HCT116 (cell line): ENCODE results near the gene PF4V1. TPM values are rescaled to one million over a fixed set of nuclear protein-coding genes. Genes with fewer than 3 reads are reported as not detected.
A peak's percentile ranks its signal among the peaks of the same experiment; 100 is the strongest.

ENCODE experiments used
- ATAC-seq: fragments of 200-7000 bp; cut with Tn5 transposase; 2 replicates; pipeline ENCODE4 v1.9.1; 2020; ENCODE audit warnings: mild to moderate bottlenecking, moderate library complexity
- BruUV-seq: library from RNA; stranded (reverse); fragments of 400-500 nt; replicated peaks from 2 replicates; lab custom pipeline; 2021; lab: Mats Ljungman, UMichigan
- CTCF ChIA-PET: fragments of 300-600 bp; sonication (Branson Sonifier 250); formaldehyde crosslinking; loops from one replicate; lab custom pipeline; 2021; ENCODE audit warnings: antibody characterized with exemption; lab: Charles Lee
- POLR2A ChIA-PET: fragments of 300-600, 350-600 bp; sonication (Branson Sonifier 250); formaldehyde crosslinking; loops from one replicate; lab custom pipeline; 2021; ENCODE audit warnings: antibody characterized with exemption; lab: Charles Lee
- RAD21 ChIA-PET, 2 experiments: fragments of 300-600 bp; sonication (Branson Sonifier 250); formaldehyde crosslinking; loops; one replicate each; lab custom pipeline; 2023; ENCODE audit warnings: low total read pairs in 2 of 2; ENCODE audit not compliant: uncharacterized antibody in 2 of 2, unreplicated experiment in 2 of 2, low non-redundant PET in 1 of 2; lab: Charles Lee
- DNase-seq: peaks from one replicate; pipeline ENCODE4 v3.0.0-alpha.2; 2010; ENCODE audit warnings: low read depth, low spot score
- H2AFZ ChIP-seq: fragments of 200-600 bp; shearing (Covaris generic), sonication (generic); 2 replicates; pipeline ENCODE4 v1.6.1; 2017; ENCODE audit warnings: low read depth, mixed run types, mixed read lengths, antibody characterized with exemption, low read length; ENCODE audit not compliant: poor library complexity, severe bottlenecking
- H3K27ac ChIP-seq: 2 replicates; pipeline ENCODE4 v1.5.1; 2012; ENCODE audit warnings: low read depth, low read length
- H3K27me3 ChIP-seq: fragments of 200-600 bp; sonication (generic); 2 replicates; pipeline ENCODE4 v1.6.1; 2016; ENCODE audit warnings: mixed run types, low read length, mixed read lengths; ENCODE audit not compliant: insufficient read depth
- H3K36me3 ChIP-seq, 2 experiments: fragments of 200-500 bp in 1 of 2; fragments of 200-600 bp in 1 of 2; sonication (Bioruptor generic) in 1 of 2; sonication (generic) in 1 of 2; 2 replicates each; pipeline versions ENCODE4 v1.5.1 to v1.6.1; 2014 to 2016; ENCODE audit warnings: low read length in 2 of 2, inconsistent platforms in 1 of 2, mixed read lengths in 1 of 2, mixed run types in 1 of 2; ENCODE audit not compliant: insufficient read depth in 2 of 2, control insufficient read depth in 1 of 2
- H3K4me1 ChIP-seq, 2 experiments: fragments of 200-600 bp in 1 of 2; sonication (generic) in 1 of 2; 2 replicates each; pipeline versions ENCODE4 v1.5.1 to v1.6.1; 2012 to 2017; ENCODE audit warnings: low read length in 2 of 2, inconsistent platforms in 1 of 2, mild to moderate bottlenecking in 1 of 2, mixed read lengths in 1 of 2, mixed run types in 1 of 2, moderate library complexity in 1 of 2; ENCODE audit not compliant: insufficient read depth in 2 of 2, control insufficient read depth in 1 of 2
- H3K4me2 ChIP-seq: fragments of 200-600 bp; sonication (generic); 2 replicates; pipeline ENCODE4 v1.6.1; 2017; ENCODE audit warnings: mixed run types, low read length, mixed read lengths
- H3K4me3 ChIP-seq, 2 experiments: fragments of 200-600 bp in 1 of 2; sonication (generic) in 1 of 2; replicated peaks in 1 of 2; 2 replicates each; pipeline ENCODE4 v1.5.1; 2011 to 2016; ENCODE audit warnings: low read length in 2 of 2, control low read depth in 1 of 2, low read depth in 1 of 2, mild to moderate bottlenecking in 1 of 2, mixed read lengths in 1 of 2, mixed run types in 1 of 2
- H3K79me2 ChIP-seq: fragments of 200-600 bp; sonication (generic); 2 replicates; pipeline ENCODE4 v1.6.1; 2017; ENCODE audit warnings: mild to moderate bottlenecking, mixed run types, low read length, moderate library complexity, mixed read lengths; ENCODE audit not compliant: insufficient read depth
- H3K9ac ChIP-seq: fragments of 200-600 bp; sonication (generic); 2 replicates; pipeline ENCODE4 v1.6.1; 2016; ENCODE audit warnings: low read length, mixed read lengths
- H3K9me2 ChIP-seq: fragments of 200-600 bp; sonication (generic), shearing (Covaris generic); 2 replicates; pipeline ENCODE4 v1.6.1; 2017; ENCODE audit warnings: mixed run types, mild to moderate bottlenecking, moderate library complexity; ENCODE audit not compliant: insufficient read depth
- H3K9me3 ChIP-seq, 2 experiments: fragments of 200-500 bp in 1 of 2; fragments of 200-600 bp in 1 of 2; sonication (Bioruptor generic) in 1 of 2; sonication (generic) in 1 of 2; 2 replicates each; pipeline ENCODE4 v1.6.1; 2014 to 2017; ENCODE audit warnings: low read length in 2 of 2, mixed read lengths in 2 of 2, inconsistent platforms in 1 of 2, low read depth in 1 of 2, mild to moderate bottlenecking in 1 of 2, mixed run types in 1 of 2, moderate library complexity in 1 of 2; ENCODE audit not compliant: control insufficient read depth in 1 of 2, insufficient read depth in 1 of 2
- H4K20me1 ChIP-seq: fragments of 200-600 bp; sonication (generic), shearing (Covaris generic); 2 replicates; pipeline ENCODE4 v1.6.1; 2017; ENCODE audit warnings: mixed run types, mild to moderate bottlenecking, moderate library complexity; ENCODE audit not compliant: insufficient read depth
- EGR1 ChIP-seq: IDR thresholded peaks from 2 replicates; pipeline ENCODE4 v1.6.1; 2012; ENCODE audit warnings: low read depth
- EZH2 ChIP-seq: fragments of 200-600 bp; sonication (generic); IDR thresholded peaks from 2 replicates; pipeline ENCODE4 v1.6.1; 2017; ENCODE audit warnings: antibody characterized with exemption, mixed run types
- EZH2phosphoT487 ChIP-seq: fragments of 200-600 bp; IDR thresholded peaks from 2 replicates; pipeline ENCODE4 v1.6.1; 2018; ENCODE audit warnings: antibody characterized with exemption, borderline replicate concordance
- JUND ChIP-seq: IDR thresholded peaks from 2 replicates; pipeline ENCODE4 v1.6.1; 2012
- MAX ChIP-seq: IDR thresholded peaks from 2 replicates; pipeline ENCODE4 v1.6.1; 2012
- RAD21 ChIP-seq: IDR thresholded peaks from 2 replicates; pipeline ENCODE4 v1.6.1; 2012; ENCODE audit warnings: low read depth, mild to moderate bottlenecking
- SIN3A ChIP-seq: IDR thresholded peaks from 2 replicates; pipeline ENCODE4 v1.6.1; 2012; ENCODE audit warnings: low read depth
- SRF ChIP-seq: IDR thresholded peaks from 2 replicates; pipeline ENCODE4 v1.6.1; 2012; ENCODE audit warnings: low read depth
- YY1 ChIP-seq: IDR thresholded peaks from 2 replicates; pipeline ENCODE4 v1.6.1; 2011; ENCODE audit warnings: low read length, low read depth, moderate library complexity, mild to moderate bottlenecking; ENCODE audit not compliant: insufficient replicate concordance; ENCODE audit errors: extremely low read depth
- ZFX ChIP-seq: fragments of 450-650 bp; IDR thresholded peaks from 2 replicates; pipeline ENCODE4 v1.6.1; 2017
- ZNF274 ChIP-seq: fragments of 200-500 bp; sonication (Bioruptor generic); IDR thresholded peaks from 2 replicates; pipeline ENCODE4 v1.6.1; 2014; ENCODE audit warnings: mild to moderate bottlenecking, low read depth, low read length, inconsistent platforms
- intact Hi-C: fragments of 100-400 bp; cut with micrococcal nuclease; formaldehyde crosslinking; loops from 2 replicates; pipeline ENCODE4 v1.10.0; 2022
- total RNA-seq: library from RNA; stranded (reverse); gene quantifications from one replicate; pipeline ENCODE4 v1.2.1, GENCODE V29; 2021; ENCODE audit not compliant: unreplicated experiment
- TF ChIP-seq, protein P1 (sequence below): IDR thresholded peaks from 2 replicates; pipeline ENCODE4 v1.6.1; 2012

Gene PF4V1
- total RNA-seq, 1 experiment from 2014 or later = not detected

GRCh38 chr4:73866246-73866645 is 13.2 kb downstream of the PF4V1 start:
- peak overlapping the region; percentile 4 for H2AFZ ChIP-seq
- ATAC-seq (no peak), DNase-seq (no peak)
- no peaks in the 10 kb centered on the region for H4K20me1 ChIP-seq
- intact Hi-C loops = loop anchor here (2.0 to 10.0 kb wide), 2 partner anchors 269 to 521 kb away; no protein-coding TSS in a partner anchor
- H3K27ac ChIP-seq = no peak overlapping the region
- H3K4me2 ChIP-seq = no peak overlapping the region
- H3K9me2 ChIP-seq = no peaks in the 10 kb centered on the region
- H3K4me1 ChIP-seq = peaks cover 0 to 13% of the 10 kb centered on the region in 2 experiments; a peak in 3 of 4 replicates
- no peaks in the 10 kb centered on the region for H3K27me3 ChIP-seq
- no peaks in the 10 kb centered on the region for H3K36me3 ChIP-seq
- H3K9me3 ChIP-seq = no peaks in the 10 kb centered on the region
- POLR2A ChIA-PET = no interaction called here
- H3K4me3 ChIP-seq = no peak overlapping the region
- H3K9ac ChIP-seq = no peak overlapping the region
- no peaks in the 10 kb centered on the region for H3K79me2 ChIP-seq
- CTCF ChIA-PET = interaction anchor here (3.6 kb wide), 1 partner anchor 268 kb away, joined by 13 read pairs; no protein-coding TSS in a partner anchor
- no TSS peak for BruUV-seq
- RAD21 ChIA-PET = interaction anchor here in 1 of 2 experiments (1.0 kb wide), 1 partner anchor 139 kb away, joined by 3 read pairs; no protein-coding TSS in a partner anchor
- no peak for TF ChIP-seq YY1
- no peak for TF ChIP-seq EZH2phosphoT487
- TF ChIP-seq JUND = no peak
- TF ChIP-seq ZFX = no peak
- TF ChIP-seq RAD21 = no peak
- no peak for TF ChIP-seq MAX
- TF ChIP-seq EZH2 = no peak
- no peak for TF ChIP-seq SRF
- TF ChIP-seq EGR1 = no peak
- no peak for TF ChIP-seq SIN3A
- TF ChIP-seq, protein P1, sequence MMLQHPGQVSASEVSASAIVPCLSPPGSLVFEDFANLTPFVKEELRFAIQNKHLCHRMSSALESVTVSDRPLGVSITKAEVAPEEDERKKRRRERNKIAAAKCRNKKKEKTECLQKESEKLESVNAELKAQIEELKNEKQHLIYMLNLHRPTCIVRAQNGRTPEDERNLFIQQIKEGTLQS = no peak
- no peak for TF ChIP-seq ZNF274
